NOMO-1 treated with dmso at 0.1 percent for 144 hours (cell line): ENCODE data around the gene TMEM135.
"Not testable (repeated sequence)": the region's sequence is repeated elsewhere in the genome, so short reads cannot be mapped to it uniquely, and the experiment has no call there.

Experiments
- DNase-seq: peaks from one replicate; lab custom pipeline; 2025; ENCODE audit not compliant: unreplicated experiment; lab: John Stamatoyannopoulos, UW

TMEM135 gene

DNA sequence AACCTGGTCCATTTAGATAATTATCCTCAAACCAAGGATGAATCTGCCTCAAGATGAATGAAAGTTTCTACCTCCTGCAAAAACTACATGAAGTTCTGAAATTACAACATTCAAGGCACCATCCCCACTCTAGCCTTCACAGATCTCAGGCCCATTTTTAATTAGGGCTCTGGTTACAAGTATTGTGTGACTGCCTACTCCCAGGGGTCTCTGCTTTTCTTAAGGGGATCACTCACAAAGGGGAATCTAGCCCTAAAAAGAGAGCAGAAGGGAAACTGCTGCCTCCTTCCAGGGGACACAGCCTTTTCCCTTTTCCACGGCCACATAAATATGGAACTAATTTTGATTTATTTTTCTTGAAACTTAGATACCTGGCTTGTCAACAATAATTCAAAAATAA, 17.4 kb upstream of the TMEM135 start:
- no peak for DNase-seq

- no peak for DNase-seq
Observed at GRCh38 chr11:87020764-87021365, 16.9 kb upstream of the TMEM135 start.

DNA sequence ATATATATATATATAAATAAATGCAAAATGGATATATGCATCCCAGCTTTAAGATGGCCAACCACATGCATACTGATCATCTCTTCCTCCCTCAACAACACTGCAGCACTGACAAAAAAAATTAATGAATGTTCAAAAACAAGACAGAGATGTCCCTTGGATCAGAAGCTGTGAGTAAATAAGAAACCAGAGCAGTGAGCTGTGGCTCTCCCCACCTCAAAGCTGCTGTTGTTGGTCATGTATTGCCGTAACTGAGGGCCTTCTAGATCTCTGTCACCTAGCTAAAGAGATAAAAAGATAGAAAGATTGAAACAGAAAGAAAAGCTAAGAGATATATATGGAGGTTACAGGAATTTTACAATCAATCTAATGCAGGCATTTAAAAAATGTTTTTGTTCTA, 15.5 kb upstream of the TMEM135 start:
- no peak for DNase-seq

DNA sequence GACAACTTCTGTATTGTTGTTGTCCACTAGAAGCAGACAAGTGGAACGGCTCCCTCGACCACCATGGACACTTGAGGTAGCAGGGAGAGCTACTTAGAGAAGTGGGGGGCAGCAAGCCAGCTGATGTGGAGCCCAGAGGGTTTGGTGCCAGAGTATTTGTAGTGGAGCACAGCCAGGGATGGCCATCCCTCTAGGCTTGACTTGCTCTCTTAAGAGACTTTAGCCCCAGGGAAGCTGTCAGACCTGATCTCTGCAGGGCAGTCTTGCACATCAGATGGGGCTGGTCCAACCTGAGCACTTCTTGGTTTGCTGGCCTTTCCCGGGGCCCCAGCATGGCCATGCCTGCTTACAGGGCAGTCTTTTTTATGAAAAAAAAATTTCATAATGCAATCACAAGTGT, 15.0 kb upstream of the TMEM135 start:
- DNase-seq = no peak

DNA sequence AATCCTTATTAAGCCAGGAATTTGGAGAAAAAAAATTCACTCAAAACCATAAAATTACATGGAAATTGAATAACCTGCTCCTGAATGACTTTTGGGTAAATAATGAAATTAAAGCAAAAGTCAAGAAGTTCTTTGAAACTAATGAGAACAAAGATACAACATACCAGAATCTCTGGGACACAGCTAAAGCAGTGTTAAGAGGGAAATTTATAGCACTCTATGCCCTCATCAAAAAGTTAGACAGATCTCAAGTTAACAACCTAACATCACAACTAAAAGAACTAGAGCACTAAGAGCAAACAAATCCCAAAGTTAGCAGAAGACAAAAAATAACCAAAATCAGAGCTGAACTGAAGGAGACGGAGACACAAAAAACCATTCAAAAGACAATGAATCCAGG, 11.3 kb upstream of the TMEM135 start:
- not testable (repeated sequence) for DNase-seq

- DNase-seq = no peak
Observed at GRCh38 chr11:87030458-87031054, 7.2 kb upstream of the TMEM135 start.

- DNase-seq = no peak
Observed at GRCh38 chr11:87031433-87032170, 6.1 kb upstream of the TMEM135 start.

GRCh38 chr11:87033561-87033960, 4.2 kb upstream of the TMEM135 start:
- no peak for DNase-seq

DNA sequence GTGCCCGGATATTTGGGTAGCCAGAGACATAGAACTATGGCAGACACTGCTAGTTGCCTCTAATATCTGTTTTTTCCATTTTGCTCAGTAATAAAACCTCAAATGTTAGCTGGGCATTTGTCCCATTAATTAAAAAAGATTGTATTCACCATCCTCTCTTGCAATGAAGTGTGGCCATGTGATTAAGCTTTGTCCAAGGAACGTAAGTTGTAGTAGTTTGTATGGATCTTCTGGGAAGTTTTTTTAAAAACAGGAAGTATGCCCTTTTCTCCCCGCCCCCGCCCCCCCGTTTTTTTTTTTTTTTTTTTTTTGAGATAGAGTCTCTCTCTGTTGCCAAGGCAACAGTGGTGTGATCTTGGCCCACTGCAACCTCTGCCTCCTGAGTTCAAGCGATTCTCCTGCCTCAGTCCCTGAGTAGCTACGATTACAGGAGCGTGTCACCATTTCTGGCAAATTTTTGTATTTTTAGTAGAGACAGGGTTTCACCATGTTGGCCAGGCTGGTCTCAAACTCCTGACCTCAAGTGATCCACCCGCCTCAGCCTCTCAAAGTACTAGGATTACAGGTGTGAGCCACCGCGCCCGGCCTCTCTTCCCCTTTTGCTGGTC, 1.7 kb upstream of the TMEM135 start:
- DNase-seq = no peak

GRCh38 chr11:87036756-87037449, 831 bp upstream of the TMEM135 start:
- DNase-seq = no peak

DNA sequence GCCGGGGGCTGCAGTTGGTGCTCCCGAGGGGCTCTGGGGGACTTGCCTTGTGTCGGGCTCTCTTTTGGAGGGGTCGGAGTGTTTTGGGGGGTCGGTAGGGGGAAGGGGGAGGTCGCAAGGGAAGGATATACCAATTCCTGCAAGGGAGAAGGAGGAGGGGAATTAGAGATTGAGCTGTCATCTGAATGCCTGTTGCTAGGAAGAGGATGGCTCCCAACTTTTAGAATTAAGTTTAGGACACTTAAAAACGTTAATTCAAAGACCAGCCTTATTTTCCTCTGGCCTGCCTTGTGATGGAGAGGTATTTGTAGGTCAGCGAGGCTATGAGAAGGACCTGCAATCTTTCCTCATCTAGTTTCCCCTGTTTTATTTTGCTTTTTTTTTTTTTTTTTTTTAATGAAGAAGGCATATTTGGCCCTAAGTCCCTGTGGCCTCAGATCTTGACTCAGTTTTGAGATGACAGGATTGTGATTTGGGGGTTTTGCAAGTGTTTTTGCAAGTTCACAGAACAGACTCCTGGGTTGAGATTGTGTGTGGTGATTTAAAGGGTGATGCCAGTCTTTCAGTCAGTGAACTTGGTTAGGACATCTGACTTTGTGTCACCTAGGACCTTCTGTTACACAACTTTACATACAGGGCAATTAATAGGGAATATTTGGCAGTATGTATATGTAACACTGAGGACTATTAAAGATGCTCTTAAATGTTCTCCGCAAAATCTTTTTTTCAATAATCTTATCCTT, 672 bp downstream of the TMEM135 start:
- no peak for DNase-seq

DNA sequence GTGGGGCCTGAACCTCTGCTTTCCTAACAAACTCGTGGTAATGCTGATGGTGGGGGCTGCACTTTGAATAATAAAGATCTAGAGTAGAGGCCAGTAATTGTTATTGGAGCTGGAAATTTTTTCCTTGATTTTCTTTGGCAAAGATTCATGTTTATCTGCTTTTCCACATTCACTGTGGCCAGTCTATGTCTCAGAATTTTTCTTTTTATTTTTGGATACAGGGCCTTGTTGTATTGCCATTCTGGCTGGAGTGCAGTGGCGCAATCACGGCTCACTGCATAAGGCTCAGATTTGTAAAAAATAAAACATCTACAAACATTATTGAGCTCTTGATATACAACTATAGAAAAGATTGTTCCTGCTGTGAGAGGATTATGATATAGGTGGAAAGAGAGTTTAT, 1.6 kb downstream of the TMEM135 start:
- DNase-seq = no peak

GRCh38 chr11:87043894-87044293, 6.2 kb downstream of the TMEM135 start:
- no peak for DNase-seq

GRCh38 chr11:87046824-87047223, 9.1 kb downstream of the TMEM135 start:
- DNase-seq = no peak

DNA sequence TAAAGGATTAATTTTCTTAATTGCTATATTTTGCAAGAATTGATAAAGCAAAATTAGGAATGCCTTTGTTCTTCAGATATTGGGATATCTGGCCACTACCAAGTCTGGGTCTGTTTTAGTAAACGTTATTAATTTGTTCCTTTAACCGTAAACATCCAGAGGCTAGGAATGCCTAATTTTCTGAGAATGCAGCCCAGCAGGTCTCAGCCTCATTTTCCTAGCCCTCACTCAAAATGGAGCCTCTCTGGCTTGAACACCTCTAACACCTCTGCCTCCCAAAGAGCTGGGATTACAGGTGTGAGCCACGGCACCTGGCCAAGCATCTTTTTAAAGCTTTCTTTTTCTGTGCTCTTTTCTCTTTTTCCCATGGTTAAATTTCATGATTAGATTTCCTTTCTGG, 18.4 kb downstream of the TMEM135 start:
- DNase-seq = no peak

DNA sequence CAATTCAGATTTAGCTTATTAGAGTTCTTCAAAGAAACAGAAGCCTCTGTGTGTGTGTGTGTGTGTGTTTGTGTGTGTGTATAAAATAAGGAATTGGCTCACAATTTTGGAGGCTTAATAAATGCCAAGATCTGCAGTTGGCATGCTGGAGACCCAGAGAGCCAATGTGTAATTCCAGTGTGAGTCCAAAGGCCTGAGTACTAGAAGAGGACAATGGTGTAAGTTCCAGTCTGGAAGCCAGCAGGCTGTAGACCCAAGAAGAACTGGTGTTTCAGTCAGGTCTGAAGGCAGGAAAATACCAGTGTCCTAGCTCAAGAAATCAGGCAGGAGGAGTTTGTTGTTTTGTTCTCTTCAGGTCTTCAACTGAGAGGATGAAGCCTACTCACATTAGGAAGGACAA, 20.0 kb downstream of the TMEM135 start:
- DNase-seq = no peak

- no peak for DNase-seq
Observed at GRCh38 chr11:87059596-87060390, 22.1 kb downstream of the TMEM135 start.

DNA sequence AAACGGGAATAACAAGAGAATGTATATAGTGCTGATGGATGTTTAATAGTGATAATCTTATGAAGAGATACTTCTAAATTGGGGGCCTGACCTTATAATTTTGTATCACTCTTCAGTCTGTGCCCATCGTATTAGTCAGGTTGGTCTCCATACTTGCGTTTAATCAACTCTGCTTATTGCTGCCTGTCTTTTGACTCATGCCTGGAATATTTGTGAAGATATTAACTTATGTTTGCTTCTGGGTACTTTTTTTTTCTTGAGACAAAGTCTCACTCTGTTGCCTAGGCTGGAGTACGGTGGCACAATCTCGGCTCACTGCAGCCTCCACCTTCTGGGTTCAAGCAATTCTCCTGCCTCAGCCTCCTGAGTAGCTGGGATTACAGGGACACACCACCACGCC, 24.0 kb downstream of the TMEM135 start:
- no peak for DNase-seq

DNA sequence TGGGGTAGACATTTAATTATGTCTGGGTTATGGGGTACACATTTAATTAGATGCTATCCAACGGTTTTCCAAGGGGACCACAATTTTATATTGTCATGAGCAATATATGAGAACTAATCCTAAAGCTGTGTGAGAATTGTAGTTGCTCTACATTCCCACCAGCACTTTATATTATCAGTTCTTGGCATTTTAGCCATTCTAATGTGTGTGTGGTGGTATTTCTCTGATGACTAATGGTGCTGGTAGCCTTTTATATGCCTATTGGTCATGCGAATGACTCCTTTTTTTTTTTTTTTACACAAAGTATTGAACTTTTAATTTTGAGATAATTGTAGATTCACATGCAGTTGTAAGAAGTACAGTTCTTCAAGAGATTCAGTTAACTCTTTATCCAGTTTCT, 26.2 kb downstream of the TMEM135 start:
- DNase-seq = no peak

- DNase-seq = no peak
Observed at GRCh38 chr11:87072787-87073186, 35.1 kb downstream of the TMEM135 start.
